Measurements from ENCODE around the gene SMOC2. TPM values are rescaled to one million over a fixed set of nuclear protein-coding genes. Genes with fewer than 3 reads are reported as not detected.

SMOC2 gene
- polyA plus RNA-seq, 3 donors = not detected

- Histone ChIP-seq H3K4me2 (replicated peaks; ENCODE audit: extremely low read depth, low read length, poor library complexity, severe bottlenecking) (no peak overlapping the region), H4K20me1 (ENCODE audit: insufficient read depth, low read length) (no peaks in the 10 kb centered on the region), H3K36me3 (replicated peaks in 1 of 2; ENCODE audit: control insufficient read depth in 1 of 2, insufficient read depth in 2 of 2, low read length in 2 of 2) (no peaks in the 10 kb centered on the region), H3K4me3 (replicated peaks in 1 of 3; ENCODE audit: low read depth in 2 of 3, low read length in 3 of 3) (no peak overlapping the region), H3K79me2 (ENCODE audit: insufficient read depth, low read length) (no peaks in the 10 kb centered on the region), H3K9me3 (replicated peaks in 1 of 2; ENCODE audit: control insufficient read depth in 1 of 2, insufficient read depth in 1 of 2, low read length in 2 of 2) (peaks cover 0 to 6% of the 10 kb centered on the region in 2 donors), H3K27ac (ENCODE audit: low read depth in 1 of 2, low read length in 2 of 2) (no peak overlapping the region), H3K27me3 (ENCODE audit: control insufficient read depth in 2 of 2, insufficient read depth in 2 of 2, low read length in 2 of 2) (no peaks in the 10 kb centered on the region), H3K4me1 (ENCODE audit: control insufficient read depth in 1 of 2, insufficient read depth in 2 of 2, low read length in 2 of 2) (no peaks in the 10 kb centered on the region), H2AFZ (ENCODE audit: insufficient read depth, low read depth, low read length, poor library complexity, severe bottlenecking) (no peak overlapping the region), H3K9ac (ENCODE audit: insufficient read depth, low read length, poor library complexity, severe bottlenecking) (no peak overlapping the region)
- H3K9me3 Mint-ChIP-seq = peaks cover 0 to 5% (median 2%) of the 10 kb centered on the region in 7 donors
- WGBS (ENCODE audit: insufficient coverage) = 82% methylated on average over 24 of the region's 25 CpGs
- H3K27ac Mint-ChIP-seq = no peak overlapping the region
- no peak overlapping the region for H3K4me3 Mint-ChIP-seq
- TF ChIP-seq CTCF (IDR thresholded peaks at IDR 0.05) = no peak
- DNase-seq = no peak
- H3K4me1 Mint-ChIP-seq = no peaks in the 10 kb centered on the region
- H3K27me3 Mint-ChIP-seq (ENCODE audit: low read depth in 3 of 3) = peaks cover 3 to 9% (median 6%) of the 10 kb centered on the region in 3 donors
- no peaks in the 10 kb centered on the region for H3K36me3 Mint-ChIP-seq
- intact Hi-C loops (cut with micrococcal nuclease) = no loop called here
Observed at GRCh38 chr6:168686029-168686738, 245.2 kb downstream of the SMOC2 start.

DNA sequence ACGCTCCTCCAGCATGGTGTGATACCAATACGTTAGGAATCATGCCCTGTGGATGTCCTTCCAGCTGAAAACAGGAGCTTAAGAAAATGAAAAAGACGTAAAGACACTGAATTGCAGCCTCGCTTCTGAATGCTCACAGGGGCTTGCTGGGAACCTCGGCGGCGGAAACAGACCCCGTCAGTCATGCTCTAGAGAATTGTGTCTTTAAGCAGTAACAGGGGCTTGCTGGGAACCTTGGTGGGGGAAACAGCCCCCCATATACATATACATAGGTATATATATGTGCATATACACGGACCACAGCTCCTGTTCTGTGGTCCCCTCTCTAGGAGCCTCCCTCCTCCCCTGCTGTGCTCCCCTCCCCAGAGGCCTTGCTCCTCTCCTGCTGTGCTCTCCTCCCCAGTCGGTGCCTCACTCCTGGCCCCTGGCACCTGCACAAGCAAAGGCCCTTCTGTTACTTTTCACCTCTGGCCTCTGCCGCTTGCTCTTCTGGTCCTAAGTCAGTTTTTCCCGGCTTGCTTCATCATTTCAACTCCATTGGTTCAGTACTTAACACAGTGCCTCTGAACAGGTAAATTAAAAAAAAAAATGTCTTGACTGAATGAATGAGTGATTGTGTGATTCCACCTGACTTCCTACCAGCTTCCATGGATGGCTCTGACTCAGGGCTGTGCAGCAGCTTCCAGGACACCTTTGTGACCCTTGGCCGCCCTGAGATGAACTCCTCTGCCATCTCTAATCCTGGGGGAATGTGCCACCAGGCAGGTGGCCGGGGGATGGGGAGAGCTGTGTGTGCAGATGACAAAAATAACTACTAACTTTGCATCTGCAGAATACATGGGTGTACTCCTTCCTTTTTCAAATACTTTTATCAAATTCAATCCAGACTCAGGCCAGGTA is 246.1 kb downstream of the SMOC2 start:
- no peak overlapping the region for H3K4me3 Mint-ChIP-seq
- H3K27ac Mint-ChIP-seq = no peak overlapping the region
- peaks cover 3 to 9% (median 6%) of the 10 kb centered on the region in 3 donors for H3K27me3 Mint-ChIP-seq (ENCODE audit: low read depth in 3 of 3)
- no peak for TF ChIP-seq CTCF (IDR thresholded peaks at IDR 0.05)
- Histone ChIP-seq H3K79me2 (ENCODE audit: insufficient read depth, low read length) (no peaks in the 10 kb centered on the region), H2AFZ (ENCODE audit: insufficient read depth, low read depth, low read length, poor library complexity, severe bottlenecking) (no peak overlapping the region), H4K20me1 (ENCODE audit: insufficient read depth, low read length) (no peaks in the 10 kb centered on the region), H3K27me3 (ENCODE audit: control insufficient read depth in 2 of 2, insufficient read depth in 2 of 2, low read length in 2 of 2) (no peaks in the 10 kb centered on the region), H3K4me2 (replicated peaks; ENCODE audit: extremely low read depth, low read length, poor library complexity, severe bottlenecking) (no peak overlapping the region), H3K36me3 (replicated peaks in 1 of 2; ENCODE audit: control insufficient read depth in 1 of 2, insufficient read depth in 2 of 2, low read length in 2 of 2) (no peaks in the 10 kb centered on the region), H3K4me3 (replicated peaks in 1 of 3; ENCODE audit: low read depth in 2 of 3, low read length in 3 of 3) (no peak overlapping the region), H3K9me3 (replicated peaks in 1 of 2; ENCODE audit: control insufficient read depth in 1 of 2, insufficient read depth in 1 of 2, low read length in 2 of 2) (no peaks in the 10 kb centered on the region), H3K4me1 (ENCODE audit: control insufficient read depth in 1 of 2, insufficient read depth in 2 of 2, low read length in 2 of 2) (no peaks in the 10 kb centered on the region), H3K27ac (ENCODE audit: low read depth in 1 of 2, low read length in 2 of 2) (no peak overlapping the region), H3K9ac (ENCODE audit: insufficient read depth, low read length, poor library complexity, severe bottlenecking) (no peak overlapping the region)
- no peaks in the 10 kb centered on the region for H3K4me1 Mint-ChIP-seq
- intact Hi-C loops (cut with micrococcal nuclease) = no loop called here
- H3K36me3 Mint-ChIP-seq = no peaks in the 10 kb centered on the region
- DNase-seq = no peak
- peaks cover 0 to 5% (median 2%) of the 10 kb centered on the region in 7 donors for H3K9me3 Mint-ChIP-seq
- 57% methylated on average over 4 of the region's 14 CpGs for WGBS (ENCODE audit: insufficient coverage)

Measured in CD14-positive monocyte (primary cell).